Smooth muscle cell of the brain vasculature (primary cell): ENCODE data around the gene PPP1R37.
"Not testable (repeated sequence)": the region's sequence is repeated elsewhere in the genome, so short reads cannot be mapped to it uniquely, and the experiment has no call there.

ENCODE experiments used
- DNase-seq: peaks from one replicate; pipeline ENCODE4 v3.0.0-alpha.2; 2012; ENCODE audit warnings: low read depth, low spot score

The PPP1R37 gene

DNA sequence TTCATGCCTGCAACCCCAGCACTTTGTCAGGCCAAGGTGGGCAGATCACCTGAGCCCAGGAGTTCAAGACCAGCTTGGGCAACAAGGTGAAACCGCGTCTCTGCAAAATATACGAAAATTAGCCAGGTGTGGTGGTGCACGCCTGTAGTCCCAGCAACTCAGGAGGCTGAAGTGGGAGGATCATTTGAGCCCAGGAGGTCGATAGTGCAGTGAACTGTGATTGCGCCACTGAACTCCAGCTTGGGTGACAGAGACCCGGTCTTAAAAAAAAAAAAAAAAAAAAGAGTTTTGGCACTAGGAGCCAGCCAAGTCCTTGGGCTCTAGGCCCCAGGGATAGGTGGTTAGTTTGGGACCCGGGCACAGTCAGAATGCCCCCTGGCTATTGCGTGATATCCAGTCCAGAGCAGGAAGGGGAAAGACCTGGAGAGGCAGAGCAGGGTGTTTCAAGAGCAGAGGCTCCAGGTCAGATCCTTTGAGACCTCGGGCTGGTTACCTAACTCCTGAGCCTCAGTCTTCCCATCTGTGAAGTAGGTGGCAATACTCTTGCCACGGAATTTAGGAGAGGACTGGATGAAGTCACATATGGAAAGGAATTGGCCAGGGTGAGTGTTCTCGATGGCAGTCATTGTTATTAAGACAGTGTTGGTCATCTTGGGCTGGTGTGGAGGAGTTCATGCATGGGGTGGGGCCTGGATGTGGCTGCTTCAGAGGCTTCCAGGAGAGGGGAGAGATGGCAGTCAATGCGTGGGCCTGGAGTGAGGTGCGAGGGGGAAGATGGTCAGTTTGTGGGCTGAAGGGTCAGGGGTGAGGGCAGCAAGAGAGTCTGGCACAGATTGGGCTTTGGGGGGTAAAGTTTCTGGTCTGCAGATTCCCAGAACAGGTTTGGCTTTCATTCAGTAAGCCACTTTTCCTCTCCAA lies 2.8 kb downstream of the PPP1R37 start:
- no peak for DNase-seq

DNA sequence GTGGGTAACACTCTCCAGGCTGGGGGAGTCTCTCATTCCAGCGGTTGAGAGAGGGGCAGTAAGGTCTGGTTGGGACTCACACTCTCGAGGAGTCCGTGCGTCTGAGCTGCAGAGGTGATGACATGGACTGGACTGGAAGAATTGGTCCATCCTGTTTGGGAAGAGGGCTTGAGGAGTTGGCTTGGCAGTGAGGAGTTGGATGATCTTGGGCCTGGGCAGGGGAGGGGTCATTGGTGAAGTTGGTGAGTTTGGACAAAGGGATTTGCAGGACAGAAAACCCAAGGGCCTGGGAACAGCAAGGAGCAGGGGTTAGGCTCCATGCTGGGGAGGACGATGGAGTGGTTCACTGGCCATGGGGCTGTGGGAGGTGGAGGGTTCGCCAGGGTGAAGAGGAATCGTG lies 3.7 kb downstream of the PPP1R37 start:
- no peak for DNase-seq

DNA sequence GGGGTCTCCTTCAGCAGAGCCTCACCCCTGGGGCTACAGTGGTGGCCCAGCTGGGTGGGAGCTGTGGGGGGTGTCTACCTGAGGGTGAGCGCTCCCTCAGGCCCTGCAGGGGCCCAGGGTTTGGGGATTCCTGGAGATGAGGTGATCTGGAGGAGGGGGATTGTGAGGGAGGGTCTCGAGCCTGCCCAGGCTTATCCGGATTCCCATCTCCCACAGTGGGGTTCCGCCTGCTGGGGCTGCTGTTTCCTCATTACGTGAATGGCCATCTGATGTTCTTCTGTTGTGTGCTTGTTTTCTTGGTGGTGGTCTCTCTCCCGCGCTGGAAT lies 4.4 kb downstream of the PPP1R37 start:
- DNase-seq: no peak

DNA sequence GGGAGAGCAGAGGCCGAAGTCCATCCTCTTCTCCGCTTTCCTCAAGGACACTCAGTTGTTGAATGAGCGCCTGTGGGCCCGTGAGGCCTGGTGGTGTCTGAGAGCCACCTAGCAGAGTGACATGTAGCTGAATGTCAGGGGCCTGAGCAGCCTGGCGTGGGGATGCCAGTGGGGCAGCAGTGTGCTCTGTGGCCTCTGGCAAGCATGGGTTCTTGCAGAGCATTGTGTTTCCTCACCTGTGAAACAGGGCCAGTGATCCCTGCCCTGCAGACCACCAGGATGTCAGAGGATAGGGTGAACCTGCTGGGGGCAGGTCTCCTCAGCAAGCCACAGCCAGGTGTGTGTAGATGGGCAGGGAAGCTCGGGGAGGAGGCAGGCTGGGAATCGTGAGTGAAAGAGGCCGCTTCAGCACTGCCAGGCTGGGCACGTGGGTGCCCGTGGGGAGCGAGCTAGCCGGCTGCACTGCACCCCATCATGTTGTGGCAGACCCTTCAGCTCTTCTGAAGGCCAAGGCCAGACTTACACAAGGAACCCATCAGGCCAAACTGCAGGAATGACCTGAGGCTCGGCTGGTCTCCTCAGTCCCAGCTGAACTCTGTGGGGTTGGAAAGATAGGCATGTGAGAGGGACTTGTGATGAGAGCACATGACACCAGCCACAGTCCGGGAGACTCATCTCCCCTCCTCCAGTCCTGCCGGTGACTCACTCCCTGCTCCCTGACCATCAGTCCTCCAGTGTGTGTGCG lies 5.0 kb downstream of the PPP1R37 start:
- DNase-seq: peak; percentile 72

DNA sequence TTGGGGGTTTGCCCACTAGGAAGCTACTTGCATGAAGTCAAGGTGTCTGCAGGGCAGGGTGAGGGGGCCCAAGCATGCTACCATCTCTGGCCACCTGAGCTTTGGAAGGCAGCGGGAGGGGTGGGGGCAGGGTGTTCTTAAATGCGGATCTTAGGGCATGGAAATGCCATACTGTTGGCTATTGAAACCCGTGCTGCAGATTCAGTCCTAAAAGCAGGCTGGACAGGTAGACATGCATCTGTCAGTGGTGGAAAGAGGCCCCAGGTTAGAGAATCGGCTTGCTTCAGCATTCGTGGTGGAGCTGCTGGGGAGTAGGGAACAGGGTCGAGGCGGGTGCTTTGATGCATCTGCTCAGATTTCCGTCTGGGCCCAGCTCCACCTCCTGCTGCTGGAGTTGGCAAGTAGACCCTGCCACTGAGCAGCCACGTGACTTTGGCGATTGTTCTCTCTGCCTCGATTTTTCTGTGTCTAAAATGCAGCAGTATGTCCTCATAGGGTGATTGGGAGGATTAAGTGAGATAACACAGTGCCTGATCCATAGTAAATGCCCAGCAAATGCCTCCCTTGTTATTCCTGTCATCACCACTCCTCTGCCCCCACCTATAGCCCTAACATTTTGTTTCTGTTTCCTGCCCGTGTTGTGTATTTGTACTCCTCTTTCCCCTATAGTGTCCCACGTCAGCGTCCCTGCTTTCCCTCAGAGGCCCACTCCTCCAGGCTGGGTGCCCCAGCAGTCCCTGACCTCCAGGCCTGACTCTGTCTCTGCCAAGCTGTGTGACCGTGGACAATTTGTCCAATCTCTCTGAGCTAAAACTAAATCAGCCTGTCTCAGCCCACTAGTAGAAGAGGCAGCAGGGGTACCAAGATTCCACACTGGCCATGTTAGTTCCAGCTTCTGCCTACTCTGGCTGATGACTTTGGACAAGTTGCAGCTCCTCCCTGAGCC lies 5.8 kb downstream of the PPP1R37 start:
- DNase-seq: no peak

DNA sequence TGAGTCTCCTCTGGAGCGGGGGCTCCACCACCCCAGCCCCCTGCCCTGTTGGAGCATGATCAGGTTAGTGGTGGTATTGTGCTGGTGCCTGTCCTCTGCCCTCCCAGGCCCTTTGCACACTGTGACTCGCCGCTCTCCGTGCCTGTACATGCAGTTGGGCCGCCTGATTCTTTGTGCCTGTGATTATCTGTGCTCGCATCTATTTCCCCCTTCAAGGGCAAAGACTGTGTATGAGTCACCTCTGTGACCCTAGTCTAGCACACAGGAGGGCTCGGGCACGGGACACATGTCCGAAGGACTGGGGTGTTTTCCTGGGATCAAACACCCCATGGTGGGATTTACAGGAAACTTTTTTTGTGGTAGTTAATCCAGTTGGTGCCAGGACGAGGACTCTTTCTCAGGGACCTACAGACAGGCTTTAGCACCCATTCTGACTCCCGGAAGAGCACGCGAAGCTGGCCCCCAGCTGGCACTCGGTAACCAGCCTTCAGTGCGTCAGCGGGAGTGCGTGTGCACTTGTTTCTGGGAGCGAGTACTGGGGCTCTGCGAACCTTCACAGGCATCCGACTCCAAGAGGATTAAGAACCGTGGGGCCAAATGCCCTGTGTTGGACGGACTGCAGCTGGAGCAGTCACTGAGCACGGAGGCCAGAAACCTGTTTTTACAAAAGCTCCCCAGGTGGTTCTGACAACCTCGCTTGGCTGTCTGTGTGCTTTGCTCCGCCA lies 6.7 kb downstream of the PPP1R37 start:
- no peak for DNase-seq

DNA sequence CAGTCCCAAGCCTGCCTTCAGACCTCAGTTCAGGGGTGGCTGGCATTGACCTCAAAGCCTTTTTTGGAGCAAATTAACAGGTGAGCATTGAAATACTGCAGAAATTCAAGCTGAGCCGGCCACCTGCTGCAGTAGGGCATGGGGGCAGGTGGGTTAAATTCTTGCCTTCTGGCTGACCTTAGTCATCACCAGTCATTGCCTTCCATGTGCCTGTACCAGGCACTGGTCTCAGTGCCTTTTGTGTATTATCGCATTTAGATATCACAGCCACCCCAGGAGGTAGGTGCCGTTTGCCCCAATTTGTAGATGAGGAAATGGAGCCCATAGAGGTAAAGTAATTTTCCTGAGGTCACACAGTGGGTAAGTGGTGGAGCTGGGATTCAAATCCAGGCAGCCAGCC lies 7.2 kb downstream of the PPP1R37 start:
- no peak for DNase-seq

DNA sequence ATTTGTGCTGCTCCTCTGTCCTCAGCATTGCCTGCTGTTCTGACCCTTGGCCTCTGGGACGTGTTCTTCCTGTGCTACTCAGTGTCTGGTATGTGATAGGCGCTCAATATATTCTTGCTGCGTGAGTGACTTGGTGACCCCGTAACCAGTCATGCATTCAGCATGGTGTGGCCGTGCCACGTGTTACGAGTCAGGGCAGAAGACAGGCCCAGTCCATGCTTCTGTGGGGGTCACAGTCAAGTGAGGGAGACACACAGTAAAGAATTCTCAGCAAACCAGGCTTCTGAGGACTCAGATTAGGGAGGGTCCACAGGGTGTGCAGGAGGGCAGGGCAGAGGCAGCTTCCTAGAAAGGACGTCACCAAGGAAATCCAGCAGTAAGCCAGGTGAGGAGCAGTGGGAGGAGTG lies 7.9 kb downstream of the PPP1R37 start:
- no peak for DNase-seq

DNA sequence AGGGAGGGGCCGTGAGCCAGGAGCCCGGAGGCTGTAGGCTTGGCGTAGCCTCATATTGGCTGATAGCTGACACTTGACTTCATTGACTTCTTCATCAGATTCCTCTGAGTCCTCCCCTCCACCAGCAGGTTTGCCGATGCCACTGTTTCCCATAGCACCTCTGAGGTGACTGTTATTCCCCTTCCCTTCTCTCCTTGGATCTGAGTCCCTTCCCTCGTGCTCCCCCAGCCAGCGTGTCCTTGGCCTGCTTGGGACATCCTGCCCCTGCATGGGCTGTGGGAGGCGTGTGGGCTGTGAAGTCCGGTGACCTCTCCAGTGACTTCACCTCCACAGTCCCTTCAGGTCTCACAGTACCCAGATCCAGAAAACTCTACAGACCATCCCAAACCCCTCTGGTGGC lies 8.8 kb downstream of the PPP1R37 start:
- DNase-seq: no peak

DNA sequence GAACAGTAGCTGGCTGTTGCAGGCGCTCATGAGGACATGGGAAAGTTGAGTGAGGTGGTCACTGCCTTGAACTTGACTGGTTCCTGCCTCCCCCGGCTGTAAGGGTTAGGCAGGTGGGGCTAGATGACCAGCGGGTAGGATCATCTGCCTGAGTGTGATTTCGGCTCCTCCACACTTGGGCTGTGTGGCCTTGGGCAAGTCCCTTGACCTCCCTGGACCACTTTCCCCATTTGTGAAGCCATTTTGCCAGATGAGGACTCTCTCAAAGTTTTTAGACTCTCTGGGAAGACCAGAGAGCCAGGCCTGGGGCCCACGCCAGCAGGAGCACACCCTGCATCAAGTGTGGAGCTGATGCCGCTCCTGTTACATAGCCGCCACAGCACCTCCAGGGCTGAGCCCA lies 9.5 kb downstream of the PPP1R37 start:
- no peak for DNase-seq

DNA sequence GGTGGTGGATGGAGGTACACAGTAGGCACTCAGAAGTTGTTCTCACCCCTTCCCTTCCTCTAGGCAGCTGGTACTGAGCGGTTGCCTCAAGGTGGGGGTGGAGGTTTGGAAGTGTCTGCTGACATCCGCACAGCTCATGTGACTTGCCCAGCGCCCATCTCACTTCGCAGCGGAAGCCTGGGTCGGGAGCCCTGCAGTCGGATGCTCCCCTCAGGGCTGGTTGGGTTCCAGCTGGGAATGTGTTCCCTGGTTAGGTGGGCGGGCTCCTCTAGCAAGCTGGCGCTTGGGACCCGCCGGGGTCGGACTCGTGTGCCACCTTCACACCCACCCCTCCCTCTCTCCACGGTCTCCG lies 10.2 kb downstream of the PPP1R37 start:
- DNase-seq: no peak

DNA sequence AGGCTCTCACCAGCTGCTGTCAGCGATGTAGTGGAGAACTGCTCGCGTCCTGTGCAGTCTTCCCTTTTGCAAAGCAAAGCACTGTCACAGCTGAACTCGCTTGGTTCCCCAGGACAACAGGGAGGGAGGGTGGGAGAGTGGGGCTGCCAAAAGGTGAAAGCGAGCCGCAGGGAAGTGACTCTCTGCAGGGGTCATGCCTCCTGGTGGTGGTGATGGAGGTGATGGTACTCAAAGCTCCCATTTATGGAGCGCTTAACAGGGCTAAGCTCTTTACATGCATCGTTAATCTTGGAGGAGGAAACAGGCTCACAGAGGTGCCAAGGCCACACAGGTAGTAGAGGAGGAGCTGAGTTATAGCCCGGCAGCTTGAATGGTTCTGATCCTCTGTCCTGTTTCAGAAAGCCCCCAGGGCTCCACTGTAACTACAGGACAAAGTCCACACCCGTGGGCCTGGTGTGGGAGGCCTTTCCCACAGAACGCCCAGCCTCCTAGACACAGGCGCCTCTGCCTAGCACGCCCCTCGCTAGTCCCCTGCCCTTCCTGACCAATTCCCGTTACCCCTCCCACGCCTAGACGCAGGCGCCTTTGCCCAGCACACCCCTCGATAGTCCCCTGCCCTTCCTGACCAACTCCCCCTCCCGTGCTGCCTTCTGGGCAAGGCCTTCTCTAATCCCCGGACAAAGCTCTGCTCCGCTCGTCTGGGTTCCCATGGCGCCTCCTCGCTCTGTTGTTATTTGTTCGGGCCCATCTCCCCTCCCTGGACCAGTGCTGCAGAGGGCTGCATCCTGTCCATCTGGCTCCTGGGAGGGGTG lies 10.7 kb downstream of the PPP1R37 start:
- DNase-seq: no peak

DNA sequence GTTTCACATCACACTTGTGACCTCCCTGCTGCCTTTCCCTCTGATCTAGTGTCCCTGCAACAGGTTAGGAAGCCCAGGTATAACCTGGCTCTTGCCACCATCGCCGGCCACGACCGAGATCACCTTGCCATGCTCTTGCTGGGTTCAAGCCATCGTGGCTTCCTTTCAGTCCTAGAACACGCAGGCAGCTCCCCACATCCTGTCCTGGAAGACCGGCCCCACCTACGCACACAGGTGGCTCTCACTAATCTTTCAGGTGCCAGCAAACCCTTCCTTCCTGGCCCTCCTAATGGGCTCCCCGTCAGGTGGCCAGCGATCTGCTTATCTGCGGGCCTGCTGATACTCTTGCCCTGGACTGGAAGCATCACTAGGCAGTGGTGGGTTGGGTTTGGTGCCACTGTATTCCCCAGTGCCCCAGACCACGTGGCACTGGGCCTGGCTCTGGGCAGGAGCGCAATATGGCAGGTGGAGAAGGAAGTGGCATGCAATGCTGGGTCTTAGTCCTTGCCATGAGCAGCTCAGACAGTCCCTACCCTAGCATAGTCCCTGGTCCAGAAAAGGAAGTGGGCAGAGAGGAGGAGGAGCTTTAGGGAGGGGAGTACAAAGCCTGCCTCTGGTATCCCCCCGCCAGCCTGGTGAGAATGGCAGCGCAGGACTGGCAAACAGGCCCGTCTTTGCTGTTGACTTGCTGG lies 11.8 kb downstream of the PPP1R37 start:
- DNase-seq: no peak

DNA sequence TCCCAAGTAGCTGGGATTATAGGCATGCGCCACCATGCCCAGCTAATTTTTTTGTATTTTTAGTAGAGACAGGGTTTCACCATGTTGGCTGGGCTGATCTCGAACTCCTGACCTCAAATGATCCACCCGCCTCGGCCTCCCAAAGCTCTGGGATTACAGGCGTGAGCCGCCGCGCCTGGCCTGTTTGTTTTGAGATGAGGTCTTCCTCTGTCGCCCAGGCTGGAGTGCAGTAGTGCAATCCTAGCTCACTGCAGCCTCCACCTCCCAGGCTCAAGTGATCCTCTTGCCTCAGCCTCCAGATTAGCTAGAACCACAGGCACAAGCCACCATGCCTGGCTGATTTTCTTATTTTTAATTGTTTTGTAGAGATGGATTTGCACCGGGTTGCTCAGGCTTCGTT lies 13.4 kb downstream of the PPP1R37 start:
- not testable (repeated sequence) for DNase-seq

DNA sequence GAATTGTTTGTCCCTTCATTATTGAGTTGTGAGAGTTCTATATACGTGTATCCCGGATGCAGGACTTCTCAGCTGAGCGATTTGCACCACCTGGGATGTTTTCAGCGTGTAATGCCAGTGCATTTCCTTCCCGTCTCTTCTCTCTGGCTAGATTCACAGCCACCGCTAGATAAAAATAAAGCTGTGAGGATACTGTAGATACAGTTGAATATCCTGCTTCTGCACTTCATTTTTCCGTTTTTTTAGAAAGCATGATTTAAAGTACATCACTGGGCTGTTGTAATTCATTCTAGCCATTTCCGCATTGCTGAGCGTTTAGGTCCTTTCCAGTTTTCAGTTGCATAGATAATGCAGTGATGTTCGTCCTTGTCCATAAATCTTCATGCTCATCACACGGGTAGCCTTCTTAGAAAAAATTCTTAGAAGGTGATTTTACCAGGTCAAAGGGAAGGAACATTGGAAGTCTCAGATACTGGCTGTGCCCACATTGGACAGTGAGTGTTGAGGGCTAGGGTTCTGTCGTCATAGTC lies 14.7 kb downstream of the PPP1R37 start:
- DNase-seq: no peak

DNA sequence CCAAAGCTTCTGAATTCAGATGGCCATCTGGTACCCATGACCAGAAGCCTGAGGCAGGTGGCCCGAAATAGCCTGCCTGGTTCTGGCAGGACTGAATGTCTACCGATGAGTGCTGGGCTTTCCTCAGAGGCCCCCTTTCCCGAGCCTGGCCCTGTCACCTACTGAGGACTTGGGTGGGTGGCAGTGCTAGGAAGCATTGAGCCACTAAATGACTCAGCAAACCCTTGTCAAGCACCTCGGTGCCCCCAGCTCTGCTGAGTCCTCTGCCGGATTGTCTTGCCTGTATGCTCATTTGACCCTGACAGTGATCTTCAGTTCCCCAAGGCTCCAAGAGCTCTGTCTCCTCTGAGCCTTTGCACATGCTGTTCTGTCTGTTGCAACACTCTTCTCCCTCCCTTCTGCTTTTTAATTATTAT lies 17.9 kb downstream of the PPP1R37 start:
- DNase-seq: no peak

DNA sequence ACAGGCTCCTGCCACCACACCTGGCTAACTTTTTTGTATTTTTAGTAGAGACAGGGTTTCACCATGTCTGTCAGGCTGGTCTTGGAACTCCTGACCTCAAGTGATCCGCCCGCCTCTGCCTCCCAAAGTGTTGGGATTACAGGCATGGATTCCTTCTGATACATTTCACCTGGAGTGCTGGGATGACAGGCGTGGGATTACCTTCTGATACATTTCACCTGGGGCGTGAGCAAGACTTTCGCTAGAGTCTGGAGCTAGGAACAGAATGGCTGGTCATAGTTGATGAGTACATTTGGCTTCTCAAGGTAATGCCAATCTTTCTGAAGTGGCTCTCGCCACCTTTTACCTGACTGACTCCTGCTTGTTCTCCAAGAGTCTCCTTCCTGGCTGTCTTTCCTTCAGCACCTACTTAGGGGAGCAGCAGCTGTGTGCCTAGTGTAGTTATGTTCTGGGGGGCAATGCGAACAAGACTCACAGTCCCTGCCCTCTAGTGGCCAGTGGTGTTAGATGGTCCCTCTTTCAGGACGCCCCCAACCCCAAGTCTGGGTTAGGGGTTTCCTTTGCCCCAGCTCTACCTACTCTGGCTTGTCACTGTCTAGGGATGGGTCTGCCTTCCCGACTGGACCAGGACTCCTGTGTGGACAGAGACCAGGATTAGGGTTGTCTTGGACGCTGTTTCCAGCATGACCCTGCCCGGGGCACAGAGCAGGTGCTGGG lies 19.3 kb downstream of the PPP1R37 start:
- DNase-seq: no peak

DNA sequence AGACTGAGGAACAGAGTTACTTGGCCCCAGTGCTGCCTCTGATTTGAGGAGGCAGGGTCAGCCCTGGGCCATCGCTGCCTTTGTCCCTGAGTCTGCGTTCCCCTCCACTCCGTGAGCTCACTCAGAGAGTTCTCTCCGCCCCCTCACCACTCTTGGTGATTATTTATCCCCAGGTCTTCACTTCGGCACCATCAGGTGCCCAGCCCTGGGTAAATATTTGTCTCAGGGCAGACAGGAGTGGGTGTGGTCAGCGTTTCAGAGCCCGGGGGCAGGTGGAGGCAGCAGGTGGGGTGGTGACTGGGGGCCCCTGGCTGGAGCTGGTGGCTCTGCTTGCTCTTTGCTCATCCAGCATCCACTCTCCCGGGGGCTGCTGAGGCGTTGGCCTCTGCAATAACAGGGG lies 20.6 kb downstream of the PPP1R37 start:
- DNase-seq: no peak

DNA sequence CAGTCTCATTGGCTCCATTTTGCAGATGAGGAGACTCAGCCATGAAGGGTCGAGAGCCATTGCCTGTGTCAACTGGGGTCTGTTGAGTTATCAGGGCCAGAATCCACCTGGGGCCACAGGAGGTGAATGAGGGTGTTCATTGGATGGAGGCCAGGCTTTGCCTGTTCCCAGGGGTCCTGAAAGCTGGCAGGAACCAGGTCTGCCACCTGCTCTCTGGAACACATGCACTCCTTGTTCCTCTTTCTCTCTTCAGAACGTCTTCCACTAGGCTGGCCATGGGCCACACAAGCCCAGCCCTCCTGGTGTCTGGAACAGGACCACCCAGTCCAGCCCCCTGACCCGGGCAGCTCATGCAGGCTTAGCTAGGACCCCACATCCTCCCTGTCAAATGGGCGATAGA lies 21.1 kb downstream of the PPP1R37 start:
- no peak for DNase-seq
